ENCODE measurements around the gene DGKB. TPM values are rescaled to one million over a fixed set of nuclear protein-coding genes. Genes with fewer than 3 reads are reported as not detected.

DGKB gene
- total and polyA plus RNA-seq, 2 of the 8 experiments (the other 6 are each of a cell fraction or from before 2014, with no cell fraction given) = 1.9 to 2.6 TPM

GRCh38 chr7:14888962-14889361 lies 13.6 kb downstream of the DGKB start (continued):
- no peak for TF ChIP-seq E2F6 (IDR thresholded peaks at IDR 0.05)
- TF ChIP-seq SP2 (IDR thresholded peaks at IDR 0.05; ENCODE audit: low read length) = no peak
- TF ChIP-seq CHD2 (IDR thresholded peaks at IDR 0.05; ENCODE audit: low read length) = no peak

All from H1 (cell line).